Adrenal gland (tissue), 12 donors: Measurements from ENCODE around the gene ZNF32. TPM values are rescaled to one million over a fixed set of nuclear protein-coding genes. Genes with fewer than 3 reads are reported as not detected.

ENCODE experiments used
- DNase-seq, 7 donors: peaks; one replicate each; pipeline ENCODE4 v3.0.0-alpha.2; 2019 to 2020
- H3K27ac ChIP-seq, 5 donors: fragments of 200-600 bp; sonication (generic) in 4 of 5; 1 replicate in 3 of 5; 2 replicates in 2 of 5; pipeline versions ENCODE4 v1.5.1 to v1.8.0; 2016 to 2020; ENCODE audit warnings: mild to moderate bottlenecking in 1 of 5
- H3K27me3 ChIP-seq: fragments of 200-600 bp; 2 replicates; pipeline ENCODE4 v1.8.0; 2021
- H3K36me3 ChIP-seq, 2 donors: fragments of 200-600 bp; replicated peaks in 1 of 2; 1 replicate in 1 of 2; 2 replicates in 1 of 2; pipeline versions ENCODE4 v1.5.1 to v1.8.0; 2018 to 2022
- H3K4me1 ChIP-seq, 2 donors: fragments of 200-600 bp; replicated peaks in 1 of 2; 1 replicate in 1 of 2; 2 replicates in 1 of 2; pipeline versions ENCODE4 v1.5.1 to v1.8.0; 2018 to 2021
- H3K4me3 ChIP-seq, 4 donors: fragments of 200-600 bp; sonication (generic) in 3 of 4; one replicate each; pipeline ENCODE4 v1.5.1; 2016 to 2018
- H3K9me3 ChIP-seq, 3 donors: fragments of 200-600 bp; sonication (generic) in 1 of 3; replicated peaks in 1 of 3; 1 replicate in 2 of 3; 2 replicates in 1 of 3; pipeline versions ENCODE4 v1.5.1 to v1.8.0; 2016 to 2021
- CTCF ChIP-seq, 6 experiments: fragments of 450-650 bp in 4 of 6; fragments of 200-600 bp in 2 of 6; sonication (generic) in 1 of 6; IDR thresholded peaks; 1 replicate in 5 of 6; 2 replicates in 1 of 6; pipeline versions ENCODE4 v1.5.1 to v1.8.0; 2016 to 2021; ENCODE audit warnings: antibody characterized with exemption in 6 of 6, mild to moderate bottlenecking in 2 of 6, moderate library complexity in 1 of 6
- POLR2A ChIP-seq, 2 donors: fragments of 450-650 bp; IDR thresholded peaks; one replicate each; pipeline ENCODE4 v1.6.1; 2017; ENCODE audit warnings: antibody characterized with exemption in 2 of 2, mild to moderate bottlenecking in 2 of 2, moderate library complexity in 1 of 2
- WGBS, 4 donors: extraction: QIAGEN DNeasy Blood & Tissue Kit in 2 of 4; methylation state at CpG; one replicate each; pipeline versions ENCODE4 v1.1.5 to v1.1.7; 2013 to 2017; 5-methylcytosine and 5-hydroxymethylcytosine counted together
- intact Hi-C, 2 donors: fragments of 100-400 bp; cut with DNase I; formaldehyde crosslinking; loops; one replicate each; pipeline versions ENCODE4 v1.14.1 to v1.15.0; 2022 to 2023
- polyA plus RNA-seq, 3 donors: library from polyadenylated mRNA; stranded (reverse); fragments of 200-250 nt in 2 of 3; fragments of 350-450 nt in 1 of 3; fragmentation: Illumina TruSeq in 1 of 3; extraction: RNeasy Lipid Tissue Mini Kit (QIAGEN cat#74804) in 1 of 3; gene quantifications; one replicate each; pipeline ENCODE4 v1.2.3, GENCODE V29; 2013 to 2014
- total RNA-seq, 9 donors: library from RNA; depleted of rRNA in 4 of 9; stranded (reverse); fragments of >200 nt in 4 of 9; fragments of 120-200 nt in 1 of 9; fragmentation: NEBNext Ultra II Directional in 1 of 9; extraction: Animal tissue kit (Norgen Biotek cat#: 25700) in 1 of 9; gene quantifications; one replicate each; pipeline versions ENCODE4 v1.1.0 to v1.2.4, GENCODE V29; 2013 to 2023
- donor health status: healthy with polysubstance abuse.
- donor health status: Bipolar disorder and iron deficiency.
- donor health status: DM: yes; HTN: yes; CAD: no.
- donor health status: DM: no; HTN: no; CAD: no.
- donor health status: DM: no; HTN: no; CAD: no.
- donor health status: DM: yes; HTN: yes; CAD: no.

Gene ZNF32
- total and polyA plus RNA-seq, 12 donors, result 18.0 to 77.8 (median 42.5) TPM

GRCh38 chr10:43667317-43667731, 18.6 kb upstream of the ZNF32 start:
- DNase-seq, result peak in 1 of 7 donors; percentile 35
- H3K27me3 ChIP-seq, result peaks cover 17% of the 10 kb centered on the region
- peak in 2 of 6 experiments; percentile 25 to 37 for TF ChIP-seq CTCF (IDR thresholded peaks at IDR 0.05)
- TF ChIP-seq POLR2A (IDR thresholded peaks at IDR 0.05), result no peak
- no peaks in the 10 kb centered on the region for H3K9me3 ChIP-seq
- no peak overlapping the region for H3K4me3 ChIP-seq
- no peak overlapping the region for H3K27ac ChIP-seq
- WGBS, 4 donors, result 6 to 26% (median 8%) methylated on average over 6 to 35 of the region's 35 CpGs
- H3K4me1 ChIP-seq, result peaks cover 0 to 3% of the 10 kb centered on the region in 2 donors
- no peaks in the 10 kb centered on the region for H3K36me3 ChIP-seq
- intact Hi-C loops, result no loop called here

- Histone ChIP-seq H3K27me3 (peaks cover 17% of the 10 kb centered on the region), H3K27ac (no peak overlapping the region), H3K9me3 (no peaks in the 10 kb centered on the region), H3K4me3 (no peak overlapping the region), H3K4me1 (no peaks in the 10 kb centered on the region), H3K36me3 (no peaks in the 10 kb centered on the region)
- no peak for DNase-seq
- intact Hi-C loops, result no loop called here
- no peak for TF ChIP-seq POLR2A (IDR thresholded peaks at IDR 0.05)
- TF ChIP-seq CTCF (IDR thresholded peaks at IDR 0.05), result no peak
- 69 to 73% (median 71%) methylated on average over 9 of the region's 9 CpGs for WGBS, 4 donors
Measured at GRCh38 chr10:43666552-43666951, 17.9 kb upstream of the ZNF32 start.

- DNase-seq, result no peak
- no peak for TF ChIP-seq POLR2A (IDR thresholded peaks at IDR 0.05)
- no peak for TF ChIP-seq CTCF (IDR thresholded peaks at IDR 0.05)
- Histone ChIP-seq H3K36me3 (no peaks in the 10 kb centered on the region), H3K4me3 (no peak overlapping the region), H3K4me1 (no peaks in the 10 kb centered on the region), H3K27ac (no peak overlapping the region), H3K9me3 (no peaks in the 10 kb centered on the region), H3K27me3 (peaks cover 16% of the 10 kb centered on the region)
- WGBS, 4 donors, result 43 to 58% (median 51%) methylated on average over 3 of the region's 3 CpGs
- intact Hi-C loops, result no loop called here
Measured at GRCh38 chr10:43665054-43665453, 16.4 kb upstream of the ZNF32 start.

- Histone ChIP-seq H3K9me3 (no peaks in the 10 kb centered on the region), H3K27me3 (peaks cover 5% of the 10 kb centered on the region), H3K4me3 (no peak overlapping the region), H3K36me3 (no peaks in the 10 kb centered on the region), H3K4me1 (no peaks in the 10 kb centered on the region), H3K27ac (no peak overlapping the region)
- DNase-seq, result no peak
- no peak for TF ChIP-seq POLR2A (IDR thresholded peaks at IDR 0.05)
- TF ChIP-seq CTCF (IDR thresholded peaks at IDR 0.05), result no peak
- intact Hi-C loops, result no loop called here
- WGBS, 4 donors, result 70 to 82% (median 80%) methylated on average over 4 to 8 of the region's 8 CpGs
Measured at GRCh38 chr10:43658227-43658626, 9.5 kb upstream of the ZNF32 start.
